GM21526 (cell line): ENCODE data around the gene SOX5.

Experiments used
- ATAC-seq: cut with Tn5 transposase; IDR thresholded peaks from one replicate; pipeline ENCODE4 v1.9.1; 2021; ENCODE audit warnings: moderate library complexity; ENCODE audit not compliant: unreplicated experiment, low FRiP score

The SOX5 gene

DNA sequence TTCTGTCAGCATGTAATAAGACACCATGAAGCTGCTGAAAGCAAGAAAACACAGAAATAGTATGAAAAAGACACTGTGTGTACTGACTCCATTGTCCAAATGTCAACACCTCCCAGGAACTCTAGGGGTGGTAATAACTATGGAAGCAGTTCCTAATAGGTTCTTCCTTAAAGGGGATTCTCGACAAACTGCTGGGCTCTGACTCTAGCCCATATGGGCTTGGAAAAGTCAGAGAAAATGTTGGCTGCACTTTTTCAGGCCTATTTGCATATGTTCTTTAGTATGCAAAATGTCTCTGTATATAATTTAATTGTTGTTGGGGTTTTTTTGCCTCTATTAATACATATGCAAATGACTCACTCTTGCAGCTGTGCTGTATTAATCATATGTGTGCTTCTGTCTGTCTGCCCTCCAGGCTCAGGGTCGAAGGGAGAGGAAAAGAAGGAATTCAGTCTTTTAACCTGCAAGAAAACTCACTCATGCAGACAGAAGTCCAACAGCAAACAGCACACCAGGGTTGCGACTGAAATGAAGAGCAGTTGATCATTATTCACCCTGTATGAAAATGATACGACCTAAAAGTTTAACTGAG is 317.6 kb downstream of the SOX5 start:
- ATAC-seq: no peak

DNA sequence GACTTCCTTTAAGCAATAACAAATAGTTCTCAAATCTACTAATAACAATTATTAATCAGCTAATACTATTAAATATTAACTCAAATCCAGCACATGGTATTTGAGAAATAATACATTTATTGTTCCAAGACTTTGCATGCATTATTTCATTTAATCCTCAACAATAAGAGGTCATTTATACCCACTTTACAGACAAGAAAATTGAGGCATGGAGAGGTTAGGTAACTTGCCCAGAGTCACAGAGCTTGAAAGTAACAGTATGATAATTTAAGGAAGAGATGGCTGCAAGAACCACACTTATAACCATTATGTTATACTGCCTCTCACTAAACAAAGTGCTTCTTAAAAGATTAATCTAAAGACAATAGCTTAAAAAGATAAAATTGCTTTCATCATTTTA is 318.9 kb downstream of the SOX5 start:
- ATAC-seq: no peak

DNA sequence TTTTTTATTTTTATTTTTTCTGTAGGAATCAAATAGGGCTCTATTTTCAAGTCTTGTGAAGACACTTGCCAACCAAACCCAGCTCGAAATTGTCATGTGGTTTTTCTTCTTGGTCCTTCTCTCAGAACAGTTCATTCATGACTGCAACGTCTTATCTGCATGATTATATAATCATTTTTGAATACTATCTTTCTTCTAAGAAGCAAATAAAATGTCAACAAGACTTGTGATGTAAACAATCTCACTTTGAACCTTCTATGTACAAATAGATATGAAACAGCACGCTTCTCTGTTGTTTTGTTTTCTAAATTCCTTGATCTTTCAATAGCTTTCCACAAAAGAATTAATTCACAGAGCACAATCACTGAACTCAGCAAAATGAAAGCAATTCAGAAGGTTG is 320.7 kb downstream of the SOX5 start:
- ATAC-seq: no peak

DNA sequence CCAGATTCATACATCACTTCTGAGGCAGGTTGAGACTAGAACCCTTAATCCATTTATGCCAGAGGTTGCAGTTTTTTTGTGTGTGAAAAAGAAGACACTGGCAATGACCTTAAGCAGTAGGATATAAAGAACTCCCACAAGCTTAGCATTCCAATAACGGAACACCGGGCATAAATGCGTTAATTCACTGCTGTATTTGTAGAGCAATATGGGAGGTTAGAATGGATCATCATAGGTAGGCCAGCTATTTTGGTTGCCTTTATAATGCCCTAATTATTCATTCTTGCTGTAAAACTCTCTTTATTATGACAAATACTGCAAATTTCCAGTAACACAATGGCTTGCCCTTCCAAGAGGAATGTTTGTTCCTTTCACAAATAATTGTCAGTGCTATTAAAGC is 322.7 kb downstream of the SOX5 start:
- no peak for ATAC-seq

DNA sequence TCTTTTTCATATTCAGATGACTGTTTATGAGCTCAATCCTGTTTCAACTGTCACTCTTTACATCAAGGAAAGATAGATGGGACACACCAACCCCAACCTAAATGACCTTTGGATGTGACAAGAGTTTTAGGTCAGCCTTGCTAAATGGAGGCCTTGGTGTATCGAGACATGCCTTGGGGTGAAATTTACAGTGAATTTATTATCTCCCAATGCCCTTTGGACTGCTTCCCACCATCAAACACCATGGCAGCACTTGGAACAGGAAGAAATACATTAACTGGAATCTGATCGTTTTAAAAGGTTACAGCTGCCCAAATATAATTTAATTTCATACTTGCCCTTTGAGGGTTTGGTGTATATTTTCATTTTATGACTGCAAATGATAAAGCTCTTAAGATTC is 327.6 kb downstream of the SOX5 start:
- ATAC-seq: no peak

DNA sequence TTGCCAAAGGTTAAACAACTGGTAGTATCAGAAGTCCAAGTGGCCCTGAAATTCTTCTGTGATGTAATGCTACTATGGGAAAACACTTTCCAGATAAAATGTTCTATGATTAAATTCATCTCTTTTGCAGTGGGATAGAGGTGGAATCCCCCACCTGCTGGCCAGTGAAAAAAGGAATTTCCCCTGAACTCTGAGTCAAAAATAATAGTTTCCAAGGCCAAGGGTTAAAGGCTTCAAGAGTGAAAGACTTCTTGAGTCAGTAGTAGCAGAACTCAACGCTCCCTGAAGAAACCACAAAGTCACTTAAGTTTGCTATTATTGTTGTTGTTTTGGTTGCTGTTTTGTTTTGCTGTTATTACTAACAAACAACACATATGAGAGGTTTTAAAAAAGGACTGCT is 330.8 kb downstream of the SOX5 start:
- no peak for ATAC-seq

DNA sequence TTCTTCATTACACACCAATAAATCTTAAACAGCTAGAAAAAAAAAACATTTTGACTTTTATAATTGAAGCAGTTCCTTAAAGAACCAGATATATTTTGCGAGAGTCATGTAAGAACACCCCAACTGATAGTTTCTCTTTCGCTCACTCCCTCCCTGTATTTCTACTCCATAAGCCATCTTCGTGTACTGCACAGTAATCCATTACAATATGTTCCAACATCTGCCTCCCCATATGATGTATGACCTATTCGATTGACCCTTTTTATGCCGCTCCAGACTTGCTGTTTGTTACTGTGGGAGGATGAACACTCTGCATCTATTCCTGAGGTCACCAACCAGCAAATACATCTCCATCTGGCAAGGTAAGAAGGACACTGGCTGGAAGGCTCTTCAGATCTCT is 331.7 kb downstream of the SOX5 start:
- ATAC-seq: no peak

DNA sequence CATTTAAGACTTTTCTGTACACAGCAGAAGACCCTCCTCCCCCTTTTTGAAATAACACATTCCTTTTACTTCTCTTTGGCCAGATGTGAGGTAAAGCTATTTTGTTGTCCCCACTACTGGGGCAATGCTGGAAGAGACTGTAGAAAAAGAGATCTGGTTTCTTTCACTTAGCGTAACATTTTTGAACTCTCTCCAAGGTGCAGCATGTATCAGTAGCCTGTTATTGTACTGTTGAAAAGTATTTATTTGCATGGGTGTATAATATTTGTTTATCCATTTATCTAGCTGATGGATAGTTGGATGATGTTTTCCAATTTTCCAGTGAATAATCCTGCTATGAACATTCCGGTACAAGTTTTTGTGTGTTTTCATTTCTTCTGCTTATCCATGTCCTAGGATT is 335.2 kb downstream of the SOX5 start:
- no peak for ATAC-seq

DNA sequence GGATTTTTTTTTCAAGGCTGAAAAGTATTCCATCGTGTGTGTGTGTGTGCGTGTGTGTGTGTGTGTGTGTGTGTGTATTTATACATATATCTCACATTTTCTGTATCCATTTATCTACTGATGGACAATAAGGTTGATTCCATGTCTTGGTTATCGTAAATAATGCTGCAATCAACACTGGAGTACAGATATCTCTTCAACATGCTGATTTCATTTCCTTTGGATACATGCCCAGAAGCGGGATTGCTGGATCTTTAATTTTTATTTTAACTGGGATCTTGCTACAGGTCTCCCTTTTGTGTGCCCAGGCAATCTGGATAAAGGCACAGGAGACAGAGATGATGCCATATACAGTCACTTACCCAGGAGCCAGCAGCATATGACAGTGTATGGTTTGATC is 338.1 kb downstream of the SOX5 start:
- ATAC-seq: no peak

DNA sequence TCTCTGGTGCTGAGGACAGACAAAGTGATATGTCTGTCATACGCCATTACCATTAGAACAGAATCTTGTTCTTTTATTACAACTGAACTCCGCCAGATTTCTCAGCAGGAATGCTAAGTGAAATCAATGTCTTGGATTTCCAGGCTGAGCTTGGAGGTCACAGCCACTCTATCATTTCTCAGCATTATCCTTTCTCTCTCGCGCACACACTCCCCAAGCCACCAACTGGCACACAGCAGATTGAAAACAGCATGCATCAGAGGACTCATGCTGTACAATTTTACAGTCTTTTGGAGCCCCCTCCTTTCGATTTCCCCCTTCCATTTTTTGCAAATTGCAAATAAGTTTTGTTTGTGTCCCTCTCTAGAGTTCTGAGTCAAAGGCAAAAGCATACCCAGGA is 348.6 kb downstream of the SOX5 start:
- no peak for ATAC-seq

DNA sequence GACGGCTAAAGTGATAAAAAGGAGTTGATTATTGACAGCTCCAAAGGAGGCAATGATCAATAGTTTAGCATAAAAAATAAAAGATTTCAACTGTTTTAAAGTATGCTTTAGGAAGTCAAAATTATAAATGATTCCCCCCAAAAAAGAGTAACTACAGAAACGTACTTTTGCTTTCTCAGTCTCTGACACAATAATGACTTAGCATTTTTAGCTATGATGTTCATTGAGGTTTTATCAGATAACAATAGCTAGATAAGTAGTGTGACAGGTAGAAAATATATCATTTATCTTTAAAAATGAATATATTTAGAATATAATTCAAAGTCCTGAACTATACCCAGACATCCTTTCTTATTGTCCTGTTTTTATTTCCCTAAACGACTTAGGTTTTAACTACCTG is 352.9 kb downstream of the SOX5 start:
- ATAC-seq: no peak

DNA sequence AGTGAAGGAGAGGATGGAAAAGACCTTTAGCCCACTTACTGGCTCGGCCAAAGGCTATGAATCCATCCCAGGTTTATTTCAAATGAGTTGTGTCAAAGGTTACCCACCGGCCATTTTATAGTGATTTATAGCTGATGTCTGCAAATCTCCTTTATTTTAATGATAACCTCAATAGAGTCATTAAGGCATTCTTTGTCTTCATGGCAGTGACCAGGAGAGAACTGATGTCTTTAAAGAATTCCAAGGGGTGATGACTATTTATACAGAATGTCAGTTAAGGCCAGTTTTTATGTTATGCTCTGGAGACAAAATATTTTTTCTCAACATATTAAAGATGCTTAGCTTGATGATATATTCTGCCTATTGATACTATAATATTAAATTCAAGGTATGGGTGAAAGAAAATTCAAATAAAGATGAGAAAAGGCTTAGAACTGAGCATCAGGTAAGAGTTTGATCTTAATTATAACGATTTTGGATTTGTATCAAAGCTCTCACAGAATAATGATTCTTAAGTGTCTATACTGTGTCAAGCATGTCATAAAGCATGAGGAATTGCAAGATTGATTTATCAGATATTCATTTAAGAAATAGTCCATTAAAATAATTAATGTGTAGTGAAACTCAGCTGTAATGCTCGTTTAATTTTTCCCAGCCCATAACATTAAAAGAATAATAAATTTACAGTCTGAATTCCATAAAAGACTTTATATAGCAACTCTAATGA is 361.5 kb downstream of the SOX5 start:
- ATAC-seq: no peak

DNA sequence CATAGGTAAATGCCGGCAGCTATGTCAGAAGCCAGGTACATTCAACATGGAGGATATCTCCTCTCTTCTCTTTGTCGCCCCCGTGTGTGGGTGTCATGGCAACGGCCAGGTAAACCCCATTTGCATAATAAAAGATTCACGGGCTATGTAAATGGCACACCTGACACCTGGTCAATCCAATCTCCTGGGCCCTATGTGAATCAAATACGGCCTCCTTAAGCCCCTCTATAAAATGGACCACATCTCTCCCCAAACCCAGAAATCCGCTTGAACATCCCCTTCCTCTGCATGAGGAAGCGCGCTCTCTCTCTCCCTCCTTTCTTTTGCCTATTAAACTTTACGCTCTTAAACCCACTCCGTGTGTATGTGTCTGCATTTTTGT is 363.7 kb downstream of the SOX5 start:
- no peak for ATAC-seq

DNA sequence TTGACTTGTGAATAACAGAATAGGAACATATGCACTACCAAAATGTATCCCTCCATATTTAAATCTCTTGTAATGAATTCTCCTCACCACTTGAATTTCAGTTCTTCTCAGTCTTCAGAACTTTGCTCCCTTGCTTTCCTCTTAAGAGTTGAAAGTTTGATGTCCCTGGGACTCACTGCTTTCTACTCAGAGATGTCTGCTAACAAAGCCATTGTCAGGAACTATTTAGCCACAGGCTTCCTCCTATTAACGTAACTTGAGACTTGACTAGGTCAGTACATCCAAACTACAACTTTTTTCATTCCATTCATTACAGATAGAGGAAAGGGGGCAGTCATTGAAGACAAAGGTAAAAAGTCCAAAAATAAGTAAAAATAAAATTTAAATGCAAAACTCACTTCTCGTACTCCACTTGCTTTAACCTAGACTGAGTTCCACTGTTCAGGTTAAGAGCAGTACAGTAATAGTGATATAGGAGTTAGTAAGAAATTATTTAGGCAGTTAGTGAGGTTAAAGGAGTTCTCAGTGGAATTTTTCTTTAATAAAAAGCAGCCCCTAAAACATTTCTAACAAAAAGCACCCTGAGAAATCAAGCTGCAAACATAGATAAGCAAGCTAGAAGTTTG is 364.2 kb downstream of the SOX5 start:
- ATAC-seq: no peak

DNA sequence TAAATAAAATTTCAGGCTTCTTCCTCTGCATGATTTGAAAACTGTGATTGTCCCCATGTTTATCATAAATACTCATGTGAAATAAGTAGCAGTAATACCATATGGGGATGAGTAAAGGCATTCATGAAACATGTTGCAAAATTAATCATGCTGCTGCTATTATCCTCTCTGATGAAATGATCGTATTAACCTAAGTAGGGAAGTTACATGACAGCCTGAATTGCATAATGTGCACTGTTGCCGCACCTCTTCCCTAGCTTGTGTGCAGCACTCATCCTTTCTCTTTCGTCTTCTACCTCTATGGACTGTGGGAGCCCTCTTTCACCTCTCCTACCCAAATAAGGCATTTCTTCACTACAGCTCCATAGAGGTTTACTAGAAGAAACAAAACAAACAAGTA is 367.6 kb downstream of the SOX5 start:
- no peak for ATAC-seq

DNA sequence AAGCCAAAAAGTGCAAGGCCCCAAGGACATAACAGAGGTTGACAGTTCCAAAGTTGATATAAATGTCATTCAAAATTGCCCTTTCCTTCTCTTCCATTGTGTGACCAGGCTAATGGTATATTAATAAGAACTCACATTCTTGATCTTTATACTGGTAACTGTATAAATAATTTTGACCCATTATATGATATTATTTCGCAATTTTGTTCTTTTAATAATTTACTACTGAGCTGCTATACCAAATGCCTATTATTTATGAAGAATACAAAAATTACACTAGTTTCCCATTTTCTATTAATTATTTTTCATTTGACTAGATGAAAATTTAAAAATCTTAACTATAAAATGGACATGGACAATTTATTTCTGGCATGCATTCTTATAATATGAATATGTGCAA is 370.2 kb downstream of the SOX5 start:
- ATAC-seq: no peak

DNA sequence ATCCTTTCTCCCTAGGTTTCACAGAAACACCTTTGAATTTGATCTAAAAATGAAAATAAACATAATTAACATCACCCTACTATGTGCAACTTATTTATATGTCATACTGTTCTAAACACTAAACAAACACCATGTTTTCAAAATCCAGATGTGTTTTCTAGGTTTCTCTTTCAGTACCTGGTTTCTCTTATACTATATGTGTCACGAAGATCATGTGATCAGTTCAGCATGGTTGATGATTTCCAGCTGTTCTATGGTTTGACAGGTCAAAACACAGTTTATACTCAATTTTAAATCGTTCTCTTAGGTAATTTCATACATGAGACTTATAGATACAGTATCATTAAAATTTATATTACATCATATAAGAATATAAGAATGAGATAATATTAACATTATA is 373.1 kb downstream of the SOX5 start:
- ATAC-seq: peak; percentile 89

DNA sequence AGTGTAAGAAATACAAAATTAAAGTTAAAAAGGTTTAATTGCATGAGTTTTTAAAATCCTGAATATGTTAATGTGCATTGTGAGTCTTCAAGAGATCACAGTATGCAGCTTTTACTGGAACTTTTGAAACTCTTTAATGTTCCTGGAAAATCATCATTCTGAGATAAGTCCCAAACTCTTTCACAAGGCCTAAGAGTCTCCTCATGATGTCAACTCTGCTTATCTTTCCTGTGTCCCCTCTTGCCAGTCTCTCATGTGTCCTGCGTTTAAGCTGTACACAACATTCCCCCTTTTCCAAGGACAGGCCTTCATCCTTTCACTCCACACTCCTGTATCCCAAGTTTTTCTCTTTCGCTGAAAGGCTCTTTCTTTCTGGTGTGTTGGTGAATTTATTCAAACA is 380.1 kb downstream of the SOX5 start:
- no peak for ATAC-seq

DNA sequence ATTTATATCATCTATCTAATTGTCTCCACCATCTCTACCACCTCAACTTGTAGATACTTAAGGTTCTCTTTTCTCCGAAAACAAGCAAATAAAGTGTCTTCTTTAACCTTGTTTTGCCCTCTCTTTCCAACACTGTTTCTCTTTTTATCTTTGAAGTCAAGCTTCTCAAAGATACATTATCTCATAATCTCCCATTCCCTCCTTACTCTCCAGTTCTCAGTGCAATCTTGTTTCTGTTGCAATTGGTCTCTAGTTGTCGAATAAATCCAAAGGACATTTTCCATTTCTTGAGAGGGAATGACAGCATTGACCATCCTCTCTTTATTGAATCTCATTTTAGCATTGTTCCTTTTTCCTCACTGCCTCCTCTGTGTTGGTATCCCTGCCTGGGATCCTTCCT is 383.3 kb downstream of the SOX5 start:
- no peak for ATAC-seq

DNA sequence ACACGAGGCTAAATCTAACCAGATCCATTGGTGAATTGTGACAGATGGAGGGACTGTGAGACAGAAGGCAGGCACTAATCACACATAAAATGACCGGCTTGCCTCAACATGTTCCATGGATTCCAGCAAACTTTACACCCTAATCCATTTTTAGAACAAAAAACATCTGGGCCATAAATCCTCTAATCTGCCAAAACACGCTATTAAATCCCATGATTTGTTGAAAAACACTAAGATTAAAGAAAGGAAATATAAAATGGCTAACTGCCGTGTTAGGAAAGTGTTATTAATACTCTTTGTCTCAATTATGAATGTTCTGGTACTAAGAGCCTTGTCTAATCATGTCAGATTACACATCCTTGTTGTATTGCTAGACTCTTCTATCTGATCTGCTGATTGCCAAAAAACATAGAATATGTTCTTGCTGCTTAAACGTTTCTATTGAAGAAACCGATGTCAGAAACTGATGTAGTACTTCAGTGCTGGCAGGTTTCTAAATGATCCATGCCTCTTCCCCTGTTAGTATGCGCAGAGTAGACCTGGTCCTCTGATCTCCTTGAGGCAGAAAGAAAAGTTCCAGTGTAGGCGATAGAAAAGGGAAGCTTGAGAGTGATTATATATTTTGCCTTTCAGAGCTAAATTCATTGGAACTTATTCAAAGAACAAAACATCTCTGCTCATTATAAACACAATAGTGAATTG is 384.9 kb downstream of the SOX5 start:
- ATAC-seq: no peak
